Ovary (tissue), 9 donors: ENCODE measurements around the gene C1orf74. TPM values are rescaled to one million over a fixed set of nuclear protein-coding genes. Genes with fewer than 3 reads are reported as not detected.
A peak's percentile ranks its signal among the peaks of the same experiment; 100 is the strongest.

ENCODE experiments used
- DNase-seq, 5 donors: peaks; one replicate each; pipeline ENCODE4 v3.0.0-alpha.2; 2019 to 2020
- H3K27ac ChIP-seq, 2 donors: fragments of 200-600 bp; one replicate each; pipeline versions ENCODE4 v1.5.1 to v1.8.0; 2019 to 2022
- H3K27me3 ChIP-seq: fragments of 200-600 bp; one replicate; pipeline ENCODE4 v1.8.0; 2022
- H3K36me3 ChIP-seq: fragments of 200-600 bp; sonication (generic); one replicate; pipeline ENCODE4 v1.5.1; 2019
- H3K4me1 ChIP-seq: one replicate; pipeline ENCODE4 v1.8.1; 2013; ENCODE audit warnings: mild to moderate bottlenecking, moderate library complexity; ENCODE audit not compliant: insufficient read depth
- H3K4me3 ChIP-seq: fragments of 200-600 bp; sonication (generic); one replicate; pipeline ENCODE4 v1.5.1; 2017
- H3K9me3 ChIP-seq, 2 donors: fragments of 200-600 bp in 1 of 2; sonication (generic) in 1 of 2; one replicate each; pipeline versions ENCODE4 v1.5.1 to v1.8.1; 2013 to 2019; ENCODE audit warnings: mild to moderate bottlenecking in 1 of 2, moderate library complexity in 1 of 2
- CTCF ChIP-seq, 3 donors: fragments of 450-650 bp in 2 of 3; fragments of 200-600 bp in 1 of 3; IDR thresholded peaks; one replicate each; pipeline versions ENCODE4 v1.5.1 to v1.8.0; 2016 to 2022; ENCODE audit warnings: antibody characterized with exemption in 3 of 3, mild to moderate bottlenecking in 1 of 3
- EP300 ChIP-seq: sonication (generic); formaldehyde crosslinking; IDR thresholded peaks from one replicate; pipeline ENCODE4 v1.6.1; 2017; ENCODE audit warnings: antibody characterized with exemption
- POLR2A ChIP-seq: fragments of 450-650 bp; IDR thresholded peaks from one replicate; pipeline ENCODE4 v1.6.1; 2017; ENCODE audit warnings: antibody characterized with exemption, mild to moderate bottlenecking, moderate library complexity
- WGBS, 3 donors: extraction: QIAGEN DNeasy Blood & Tissue Kit in 1 of 3; methylation state at CpG; one replicate each; pipeline versions ENCODE4 v1.1.5 to v1.1.7; 2013 to 2017; 5-methylcytosine and 5-hydroxymethylcytosine counted together
- intact Hi-C, 4 donors: fragments of 100-400 bp; cut with DNase I; formaldehyde crosslinking; loops; one replicate each; pipeline versions ENCODE4 v1.11.0 to v1.15.1; 2022 to 2023
- polyA plus RNA-seq, 2 donors: library from polyadenylated mRNA; stranded (reverse); fragments of 200-250 nt in 1 of 2; fragments of 350-450 nt in 1 of 2; fragmentation: Illumina TruSeq in 1 of 2; extraction: RNeasy Lipid Tissue Mini Kit (QIAGEN cat#74804) in 1 of 2; gene quantifications; one replicate each; pipeline ENCODE4 v1.2.3, GENCODE V29; 2013 to 2014
- total RNA-seq, 7 donors: library from RNA; depleted of rRNA in 2 of 7; stranded (reverse); fragments of >200 nt in 2 of 7; fragmentation: NEBNext Ultra II Directional in 3 of 7; extraction: Animal tissue kit (Norgen Biotek cat#: 25700) in 3 of 7; gene quantifications; one replicate each; pipeline versions ENCODE4 v1.1.0 to v1.2.4, GENCODE V29; 2016 to 2023
- donor health status: DM: no; HTN: no; CAD: no; lungs with moderate emphysema.
- donor health status: DM: no; HTN: no; CAD: no.
- donor health status: Bipolar disorder and iron deficiency.
- donor health status: DM: yes; HTN: yes; CAD: no.
- donor health status: DM: no; HTN: no; CAD: no.
- donor health status: DM: yes; HTN: yes; CAD: no.

The C1orf74 gene
- total and polyA plus RNA-seq, 9 donors, result 0.62 to 2.5 (median 1.4) TPM

- Histone ChIP-seq H3K4me1 (peaks cover 3% of the 10 kb centered on the region), H3K4me3 (no peak overlapping the region), H3K27ac (no peak overlapping the region), H3K27me3 (no peaks in the 10 kb centered on the region), H3K36me3 (no peaks in the 10 kb centered on the region), H3K9me3 (no peaks in the 10 kb centered on the region)
- TF ChIP-seq CTCF (IDR thresholded peaks at IDR 0.05), result no peak
- DNase-seq, result no peak
- WGBS, 3 donors, result 44 to 63% (median 50%) methylated on average over 6 of the region's 6 CpGs
- intact Hi-C loops, result loop anchor here in 3 of 4 donors (5.0 to 10.0 kb wide), 5 partner anchors 52 to 172 kb away; no protein-coding TSS in a partner anchor
These were observed 34.6 kb downstream of the C1orf74 start for GRCh38 chr1:209749670-209750323.

DNA sequence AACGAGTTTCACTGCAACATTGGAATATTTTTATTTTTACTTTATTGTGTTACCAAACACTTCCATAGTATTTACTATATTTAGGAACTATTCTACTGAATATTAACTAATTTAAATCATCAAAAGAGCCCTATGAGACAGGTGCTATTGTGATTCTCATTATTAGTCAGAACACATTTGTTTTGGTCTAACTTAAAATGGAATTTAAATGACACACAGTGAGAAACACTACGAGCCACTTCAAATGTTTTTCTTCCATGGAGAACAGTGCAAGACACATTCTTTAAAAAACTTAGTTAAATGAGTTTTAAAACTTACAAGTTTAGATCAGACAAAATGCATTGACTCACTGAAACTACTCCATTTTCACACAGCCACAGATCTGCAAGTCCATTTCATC, 35.2 kb downstream of the C1orf74 start:
- intact Hi-C loops, result loop anchor here in 3 of 4 donors (5.0 to 10.0 kb wide), 5 partner anchors 52 to 172 kb away; no protein-coding TSS in a partner anchor
- H3K9me3 ChIP-seq, result no peaks in the 10 kb centered on the region
- 37 to 54% (median 54%) methylated on average over 2 of the region's 2 CpGs for WGBS, 3 donors
- no peaks in the 10 kb centered on the region for H3K36me3 ChIP-seq
- H3K4me3 ChIP-seq, result no peak overlapping the region
- peaks cover 3% of the 10 kb centered on the region for H3K4me1 ChIP-seq
- TF ChIP-seq CTCF (IDR thresholded peaks at IDR 0.05) (no peak), EP300 (no peak), POLR2A (no peak)
- no peak overlapping the region for H3K27ac ChIP-seq
- DNase-seq, result no peak
- no peaks in the 10 kb centered on the region for H3K27me3 ChIP-seq

GRCh38 chr1:209748620-209749019, 35.7 kb downstream of the C1orf74 start:
- Histone ChIP-seq H3K4me1 (peaks cover 3% of the 10 kb centered on the region), H3K9me3 (no peaks in the 10 kb centered on the region), H3K4me3 (no peak overlapping the region), H3K36me3 (no peaks in the 10 kb centered on the region), H3K27me3 (no peaks in the 10 kb centered on the region), H3K27ac (no peak overlapping the region)
- intact Hi-C loops, result loop anchor here in 3 of 4 donors (5.0 to 10.0 kb wide), 5 partner anchors 51 to 171 kb away; no protein-coding TSS in a partner anchor
- WGBS, 3 donors, result 53 to 65% (median 58%) methylated on average over 4 of the region's 4 CpGs
- no peak for DNase-seq
- no peak for TF ChIP-seq POLR2A
- TF ChIP-seq CTCF (IDR thresholded peaks at IDR 0.05), result no peak
- TF ChIP-seq EP300, result no peak

DNA sequence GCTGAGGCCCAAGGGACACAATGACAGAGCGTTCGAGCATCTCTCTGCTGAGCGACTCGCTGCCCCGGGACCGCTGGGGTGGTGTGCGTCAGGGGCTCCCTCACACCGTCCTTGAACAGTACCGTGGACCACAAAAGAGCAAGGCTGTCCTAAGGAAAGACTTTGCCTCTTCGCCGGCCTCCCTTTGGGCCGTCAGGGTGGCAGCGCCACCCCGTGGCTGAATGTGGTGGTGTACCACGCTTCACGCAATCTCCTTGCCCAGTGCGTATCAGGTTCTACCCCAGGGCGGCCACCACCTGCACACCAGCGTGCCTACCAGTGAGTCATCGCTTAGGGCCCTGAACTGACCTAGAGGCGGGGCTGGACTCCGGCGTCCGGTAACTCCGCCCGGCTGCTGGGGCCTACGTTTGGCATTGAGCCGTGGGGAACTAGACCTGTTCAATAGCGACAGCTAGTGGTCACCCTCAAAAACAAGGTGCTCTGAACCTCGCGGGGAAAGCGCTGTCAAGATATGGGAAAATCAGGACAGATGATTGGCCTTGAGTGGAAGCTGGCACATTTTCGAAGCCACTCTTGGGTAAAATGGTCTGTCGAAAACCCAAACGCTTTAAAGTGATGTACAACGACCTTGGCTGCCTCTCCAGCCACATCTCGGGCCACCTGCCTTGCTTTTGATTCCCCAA, 36.6 kb downstream of the C1orf74 start:
- Histone ChIP-seq H3K9me3 (no peaks in the 10 kb centered on the region), H3K4me1 (peaks cover 8% of the 10 kb centered on the region), H3K27ac (peak overlapping the region in 1 of 2 donors; percentile 31), H3K27me3 (no peaks in the 10 kb centered on the region), H3K4me3 (no peak overlapping the region), H3K36me3 (no peaks in the 10 kb centered on the region)
- peak; percentile 93 to 96 (median 95) for DNase-seq
- intact Hi-C loops, result loop anchor here in 3 of 4 donors (5.0 to 10.0 kb wide), 5 partner anchors 50 to 170 kb away; no protein-coding TSS in a partner anchor
- TF ChIP-seq CTCF (IDR thresholded peaks at IDR 0.05), result peak; percentile 81 to 100 (median 99)
- TF ChIP-seq EP300, result no peak
- peak; percentile 3 for TF ChIP-seq POLR2A
- WGBS, 3 donors, result 4 to 14% (median 6%) methylated on average over 28 to 37 of the region's 37 CpGs
